ENCODE data around the gene ZNF880. TPM values are rescaled to one million over a fixed set of nuclear protein-coding genes. Genes with fewer than 3 reads are reported as not detected.
"Not testable (repeated sequence)": the region's sequence is repeated elsewhere in the genome, so short reads cannot be mapped to it uniquely, and the experiment has no call there.

The ZNF880 gene
- total RNA-seq, 4 donors from 2014 or later, result 3.6 to 16.7 (median 8.8) TPM

DNA sequence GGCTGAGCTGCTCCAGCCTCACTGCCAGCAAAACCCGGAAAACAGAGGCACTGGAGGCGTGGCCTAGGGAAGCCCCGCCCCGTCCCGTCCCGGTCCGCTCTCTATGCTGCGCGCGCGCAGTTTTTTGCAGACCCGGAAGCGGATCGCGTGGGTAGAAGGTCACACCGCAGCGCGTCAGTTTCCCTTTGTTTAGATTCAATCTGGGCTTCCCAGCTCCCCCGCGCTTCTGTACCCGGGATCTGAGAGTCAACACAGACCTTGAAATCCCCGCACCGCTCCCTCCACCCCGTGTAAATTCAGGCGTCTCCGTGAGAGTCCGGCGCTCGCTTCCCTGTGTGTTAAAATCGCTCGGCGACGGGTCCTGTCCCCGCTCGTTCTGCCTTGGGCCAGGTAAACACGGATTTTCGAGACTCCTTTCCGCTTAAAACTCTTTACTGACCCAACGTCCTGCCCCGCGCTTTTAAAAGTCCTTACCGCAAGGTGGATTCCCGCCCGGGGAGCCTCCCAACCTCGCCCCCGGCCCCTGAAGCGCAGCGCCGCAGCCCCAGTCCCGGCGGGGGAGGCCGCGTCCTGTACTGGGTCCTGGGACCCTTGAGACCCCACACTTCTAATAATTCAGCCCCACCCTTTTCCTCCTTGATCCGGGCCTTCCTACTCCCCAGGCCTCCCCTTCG, 33.5 kb upstream of the ZNF880 start, which contains the start of gene ZNF610:
ZNF610 (plus strand) TSS at position 127 of the 674 bp plus-strand sequence. CDS start 12,930 bp downstream, outside the sequence.
- H3K4me1 ChIP-seq, result peaks cover 0 to 8% (median 3%) of the 10 kb centered on the region in 4 donors
- H3K27ac ChIP-seq, result peak within 1 kb of the TSS; percentile 53 to 85 (median 78)
- in situ Hi-C loops (cut with MboI; ENCODE audit: low pct_ligation_motif_present in 1 of 4, low pct_unique_long_range_greater_than_20kb in 1 of 4, low sequenced_read_pairs in 3 of 4) (no loop called here), intact Hi-C loops (cut with DNase I; ENCODE audit: low total_unique reads) (no loop called here)
- 3% methylated on average over 50 of the region's 55 CpGs; no CpG with 5 or more reads in 1 of the 2 donors for WGBS, 2 donors (ENCODE audit: low coverage in 1 of 2)
- TF ChIP-seq POLR2AphosphoS5 (IDR thresholded peaks at IDR 0.05) (peak in 2 of 3 donors; percentile 77 to 80), POLR2A (IDR thresholded peaks at IDR 0.05) (peak; percentile 65), EP300 (IDR thresholded peaks at IDR 0.05; ENCODE audit: low read depth) (no peak)
- TF ChIP-seq, protein P1, sequence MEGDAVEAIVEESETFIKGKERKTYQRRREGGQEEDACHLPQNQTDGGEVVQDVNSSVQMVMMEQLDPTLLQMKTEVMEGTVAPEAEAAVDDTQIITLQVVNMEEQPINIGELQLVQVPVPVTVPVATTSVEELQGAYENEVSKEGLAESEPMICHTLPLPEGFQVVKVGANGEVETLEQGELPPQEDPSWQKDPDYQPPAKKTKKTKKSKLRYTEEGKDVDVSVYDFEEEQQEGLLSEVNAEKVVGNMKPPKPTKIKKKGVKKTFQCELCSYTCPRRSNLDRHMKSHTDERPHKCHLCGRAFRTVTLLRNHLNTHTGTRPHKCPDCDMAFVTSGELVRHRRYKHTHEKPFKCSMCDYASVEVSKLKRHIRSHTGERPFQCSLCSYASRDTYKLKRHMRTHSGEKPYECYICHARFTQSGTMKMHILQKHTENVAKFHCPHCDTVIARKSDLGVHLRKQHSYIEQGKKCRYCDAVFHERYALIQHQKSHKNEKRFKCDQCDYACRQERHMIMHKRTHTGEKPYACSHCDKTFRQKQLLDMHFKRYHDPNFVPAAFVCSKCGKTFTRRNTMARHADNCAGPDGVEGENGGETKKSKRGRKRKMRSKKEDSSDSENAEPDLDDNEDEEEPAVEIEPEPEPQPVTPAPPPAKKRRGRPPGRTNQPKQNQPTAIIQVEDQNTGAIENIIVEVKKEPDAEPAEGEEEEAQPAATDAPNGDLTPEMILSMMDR (IDR thresholded peaks at IDR 0.05), result no peak
- H3K9me3 ChIP-seq, result peaks cover 26 to 37% of the 10 kb centered on the region in 2 donors
- H3K27me3 ChIP-seq, result no peaks in the 10 kb centered on the region
- peak within 1 kb of the TSS; percentile 57 to 82 (median 66) for H3K4me3 ChIP-seq
- DNase-seq, result peak; percentile 89
- H3K36me3 ChIP-seq, result no peaks in the 10 kb centered on the region

DNA sequence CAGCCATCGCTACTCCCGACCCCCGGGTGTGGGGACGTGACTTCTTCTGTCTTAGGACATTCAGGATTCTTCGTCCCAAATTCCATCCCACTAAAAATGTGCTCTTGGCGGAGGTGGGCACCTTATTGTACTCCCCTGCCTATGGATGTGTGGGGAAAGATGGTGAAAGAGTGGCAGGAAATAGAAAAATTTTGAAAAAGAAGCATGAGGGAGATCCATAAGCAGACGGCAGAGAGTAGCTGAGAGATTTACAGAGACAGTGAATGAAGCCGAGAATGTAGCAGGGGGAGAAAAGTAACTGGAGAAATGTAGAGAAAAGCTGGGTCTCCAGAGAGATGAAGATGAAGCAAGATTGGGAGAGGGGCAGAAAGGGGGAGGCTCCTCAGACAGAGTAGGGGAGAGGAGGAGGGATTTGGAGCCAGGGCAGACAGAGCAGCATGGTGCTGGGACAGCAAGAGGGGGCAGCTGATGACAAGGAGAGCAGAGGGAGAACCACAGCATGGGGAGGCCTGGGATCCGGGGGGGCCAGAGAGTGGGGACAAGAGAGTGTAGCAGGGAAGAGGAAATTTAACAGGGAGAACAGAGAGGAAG, 32.8 kb upstream of the ZNF880 start:
- in situ Hi-C loops (cut with MboI; ENCODE audit: low pct_ligation_motif_present in 1 of 4, low pct_unique_long_range_greater_than_20kb in 1 of 4, low sequenced_read_pairs in 3 of 4), result no loop called here
- DNase-seq, result no peak
- Histone ChIP-seq H3K4me1 (peaks cover 0 to 8% (median 3%) of the 10 kb centered on the region in 4 donors), H3K27me3 (no peaks in the 10 kb centered on the region), H3K27ac (peak overlapping the region; percentile 53 to 85 (median 78)), H3K36me3 (no peaks in the 10 kb centered on the region), H3K4me3 (peak overlapping the region; percentile 57 to 82 (median 66)), H3K9me3 (peaks cover 20 to 31% of the 10 kb centered on the region in 2 donors)
- intact Hi-C loops (cut with DNase I; ENCODE audit: low total_unique reads), result no loop called here
- no peak for TF ChIP-seq EP300 (IDR thresholded peaks at IDR 0.05; ENCODE audit: low read depth)
- TF ChIP-seq POLR2A (IDR thresholded peaks at IDR 0.05), result no peak
- no peak for TF ChIP-seq POLR2AphosphoS5 (IDR thresholded peaks at IDR 0.05)
- TF ChIP-seq, protein P1 (IDR thresholded peaks at IDR 0.05), result no peak
- 5 to 18% methylated on average over 3 to 9 of the region's 9 CpGs for WGBS, 2 donors (ENCODE audit: low coverage in 1 of 2)

DNA sequence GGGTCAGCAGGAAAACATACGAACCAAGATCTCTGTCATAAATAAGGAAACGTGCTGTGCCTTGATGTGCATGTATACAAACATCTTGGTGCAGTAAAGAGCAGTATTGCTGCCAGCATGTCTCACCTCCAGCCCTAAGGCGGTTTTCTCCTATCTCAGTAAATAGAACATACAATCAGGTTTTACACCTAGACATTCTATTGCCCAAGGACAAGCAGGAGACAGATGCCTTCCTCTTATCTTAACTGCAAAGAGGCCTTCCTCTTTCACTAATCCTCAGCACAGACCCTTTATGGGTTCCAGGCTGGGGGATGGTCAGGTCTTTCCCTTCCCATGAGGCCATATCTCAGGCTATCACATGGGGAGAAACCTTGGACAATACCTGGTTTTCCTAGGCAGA, 30.7 kb upstream of the ZNF880 start:
- H3K27ac ChIP-seq; H3K27me3 ChIP-seq; H3K36me3 ChIP-seq; DNase-seq; H3K4me3 ChIP-seq; H3K4me1 ChIP-seq; intact Hi-C loops (cut with DNase I; ENCODE audit: low total_unique reads); in situ Hi-C loops (cut with MboI; ENCODE audit: low pct_ligation_motif_present in 1 of 4, low pct_unique_long_range_greater_than_20kb in 1 of 4, low sequenced_read_pairs in 3 of 4): not testable (repeated sequence)
- peaks cover 7 to 14% of the 10 kb centered on the region in 2 donors for H3K9me3 ChIP-seq
- 59 to 89% methylated on average over 2 to 3 of the region's 3 CpGs for WGBS, 2 donors (ENCODE audit: low coverage in 1 of 2)

DNA sequence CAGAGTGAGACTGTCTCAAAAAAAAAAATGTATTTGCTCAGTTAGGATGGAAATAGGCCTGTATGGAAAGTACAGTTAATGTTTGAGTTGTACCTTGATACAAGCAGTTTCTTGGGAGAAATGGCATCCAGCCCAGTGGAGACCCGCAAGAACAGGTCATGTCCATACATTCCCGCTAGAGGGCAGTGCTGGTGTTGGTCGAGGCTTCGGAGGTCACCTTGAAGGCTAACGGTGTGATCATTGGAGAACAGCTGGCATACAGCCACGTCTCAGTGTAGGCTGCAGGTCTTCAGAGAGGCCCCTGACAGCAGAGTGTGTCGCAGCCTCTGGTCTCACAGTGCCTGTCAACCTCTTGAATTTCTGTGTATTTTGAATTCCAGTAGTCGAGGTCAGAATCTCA, 26.2 kb upstream of the ZNF880 start:
- in situ Hi-C loops (cut with MboI; ENCODE audit: low pct_ligation_motif_present in 1 of 4, low pct_unique_long_range_greater_than_20kb in 1 of 4, low sequenced_read_pairs in 3 of 4), result no loop called here
- intact Hi-C loops (cut with DNase I; ENCODE audit: low total_unique reads), result no loop called here
- no peak overlapping the region for H3K4me3 ChIP-seq
- H3K27me3 ChIP-seq, result no peaks in the 10 kb centered on the region
- TF ChIP-seq, protein P1 (IDR thresholded peaks at IDR 0.05), result peak in 4 of 5 experiments; percentile 18 to 36 (median 28)
- no peak for TF ChIP-seq POLR2AphosphoS5 (IDR thresholded peaks at IDR 0.05)
- peak; percentile 9 for DNase-seq
- no peaks in the 10 kb centered on the region for H3K9me3 ChIP-seq
- H3K4me1 ChIP-seq, result no peaks in the 10 kb centered on the region
- H3K27ac ChIP-seq, result no peak overlapping the region
- H3K36me3 ChIP-seq, result no peaks in the 10 kb centered on the region
- WGBS, 2 donors (ENCODE audit: low coverage in 1 of 2), result 51% methylated on average over 8 of the region's 8 CpGs; no CpG with 5 or more reads in 1 of the 2 donors
